Astrocyte (in vitro differentiated cells and primary cell): Measurements from ENCODE around the gene OXSM. TPM values are rescaled to one million over a fixed set of nuclear protein-coding genes. Genes with fewer than 3 reads are reported as not detected.
A peak's percentile ranks its signal among the peaks of the same experiment; 100 is the strongest.

Experiments
- DNase-seq: peaks from one replicate; pipeline ENCODE4 v3.0.0-alpha.2; 2010; ENCODE audit warnings: low read depth
- FAIRE-seq: peaks from 2 replicates; lab custom pipeline; 2011; peaks lifted over from hg19 to GRCh38; lab: Jason Lieb, UNC
- H2AFZ ChIP-seq: 2 replicates; pipeline ENCODE4 v1.6.0; 2012; ENCODE audit warnings: low read depth, low read length, inconsistent platforms
- H3K27ac ChIP-seq: 2 replicates; pipeline ENCODE4 v1.5.1; 2011; ENCODE audit warnings: low read depth, low read length, inconsistent platforms
- H3K27me3 ChIP-seq: 2 replicates; pipeline ENCODE4 v1.6.0; 2011; ENCODE audit warnings: low read length, inconsistent platforms; ENCODE audit not compliant: insufficient read depth
- H3K36me3 ChIP-seq: 2 replicates; pipeline ENCODE4 v1.5.1; 2011; ENCODE audit warnings: low read length, inconsistent platforms; ENCODE audit not compliant: insufficient read depth
- H3K4me1 ChIP-seq: 2 replicates; pipeline ENCODE4 v1.5.1; 2011; ENCODE audit warnings: low read length, inconsistent platforms; ENCODE audit not compliant: insufficient read depth
- H3K4me2 ChIP-seq: 2 replicates; pipeline ENCODE4 v1.6.0; 2012; ENCODE audit warnings: low read length, inconsistent platforms
- H3K4me3 ChIP-seq: 2 replicates; pipeline ENCODE4 v1.5.1; 2011; ENCODE audit warnings: low read depth, mild to moderate bottlenecking, low read length, inconsistent platforms; ENCODE audit not compliant: insufficient read depth
- H3K79me2 ChIP-seq: 2 replicates; pipeline ENCODE4 v1.6.0; 2012; ENCODE audit warnings: mild to moderate bottlenecking, low read length, inconsistent platforms; ENCODE audit not compliant: insufficient read depth
- H3K9ac ChIP-seq: 2 replicates; pipeline ENCODE4 v1.6.0; 2012; ENCODE audit warnings: mild to moderate bottlenecking, low read length, inconsistent platforms
- H3K9me3 ChIP-seq: 2 replicates; pipeline ENCODE4 v1.5.1; 2012; ENCODE audit warnings: low read depth, mild to moderate bottlenecking, low read length, inconsistent platforms; ENCODE audit not compliant: insufficient read depth
- H4K20me1 ChIP-seq: 2 replicates; pipeline ENCODE4 v1.6.0; 2012; ENCODE audit warnings: low read length, inconsistent platforms; ENCODE audit not compliant: insufficient read depth
- H3K27ac Mint-ChIP-seq: one replicate; pipeline ENCODE4 v1.8.0; 2021; ENCODE audit warnings: mild to moderate bottlenecking, mixed read lengths; ENCODE audit not compliant: unreplicated experiment
- H3K27me3 Mint-ChIP-seq: one replicate; pipeline ENCODE4 v1.8.0; 2021; ENCODE audit warnings: low read depth, mixed read lengths; ENCODE audit not compliant: unreplicated experiment
- H3K36me3 Mint-ChIP-seq: one replicate; pipeline ENCODE4 v1.8.0; 2021; ENCODE audit warnings: low read depth, mixed read lengths; ENCODE audit not compliant: unreplicated experiment
- H3K4me1 Mint-ChIP-seq: one replicate; pipeline ENCODE4 v1.8.0; 2021; ENCODE audit warnings: low read depth, mixed read lengths; ENCODE audit not compliant: unreplicated experiment
- H3K4me3 Mint-ChIP-seq: one replicate; pipeline ENCODE4 v1.8.0; 2021; ENCODE audit warnings: mild to moderate bottlenecking, moderate library complexity, mixed read lengths; ENCODE audit not compliant: unreplicated experiment
- H3K9me3 Mint-ChIP-seq: one replicate; pipeline ENCODE4 v1.8.0; 2021; ENCODE audit warnings: mild to moderate bottlenecking, mixed read lengths; ENCODE audit not compliant: unreplicated experiment
- EZH2 ChIP-seq: IDR thresholded peaks from 2 replicates; pipeline ENCODE4 v1.6.1; 2012; ENCODE audit warnings: mild to moderate bottlenecking, low read length, inconsistent platforms; ENCODE audit not compliant: insufficient read depth
- total RNA-seq: library from RNA; stranded (reverse); gene quantifications from 2 replicates; pipeline ENCODE4 v1.2.1, GENCODE V29; 2021
- TF ChIP-seq, protein P1 (sequence below): IDR thresholded peaks from 2 replicates; pipeline ENCODE4 v1.5.1; 2011; ENCODE audit warnings: low read depth, mild to moderate bottlenecking, inconsistent platforms, low read length, moderate library complexity; ENCODE audit not compliant: insufficient read depth

OXSM gene
- total RNA-seq, 1 donor from 2014 or later: 6.1 TPM

DNA sequence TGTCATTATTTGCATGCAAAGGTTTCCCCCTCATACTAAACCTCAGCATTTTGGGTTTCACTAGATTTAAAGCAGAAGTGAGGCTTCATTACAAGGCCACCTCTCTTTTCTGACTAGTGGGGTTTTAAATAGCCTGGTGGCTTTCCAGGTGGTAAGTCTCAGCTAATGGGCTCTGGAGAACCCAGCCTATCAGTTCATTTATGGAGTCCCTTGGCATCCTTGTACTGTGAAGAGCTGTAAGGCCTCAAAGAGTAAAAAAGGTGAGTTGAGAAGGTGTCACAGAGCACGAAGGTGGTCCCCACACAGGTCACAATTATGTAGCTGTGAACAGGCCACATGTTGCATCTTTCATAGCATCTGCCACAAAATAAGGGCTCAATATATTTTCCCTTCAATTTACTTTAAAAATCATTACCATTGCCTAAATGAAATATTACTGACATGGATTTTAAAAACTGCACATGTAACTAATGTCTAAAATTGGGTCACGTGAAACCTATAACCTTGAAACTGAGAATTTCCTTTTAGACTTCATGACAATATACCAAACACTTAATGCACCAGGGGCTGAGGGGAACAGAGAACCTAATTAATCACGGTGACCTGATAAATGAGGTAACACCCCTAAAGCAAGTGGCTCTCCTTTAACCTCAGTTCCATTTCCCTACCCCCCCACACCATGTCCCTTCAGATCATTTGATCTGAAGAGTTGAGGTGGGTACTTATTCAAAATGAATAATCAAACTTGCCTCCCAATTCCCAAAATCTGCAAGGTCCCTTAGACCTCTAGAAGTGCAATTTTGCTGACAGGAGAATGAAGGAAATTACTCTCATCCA is 7.9 kb upstream of the OXSM start:
- TF ChIP-seq EZH2: no peak
- TF ChIP-seq, protein P1, sequence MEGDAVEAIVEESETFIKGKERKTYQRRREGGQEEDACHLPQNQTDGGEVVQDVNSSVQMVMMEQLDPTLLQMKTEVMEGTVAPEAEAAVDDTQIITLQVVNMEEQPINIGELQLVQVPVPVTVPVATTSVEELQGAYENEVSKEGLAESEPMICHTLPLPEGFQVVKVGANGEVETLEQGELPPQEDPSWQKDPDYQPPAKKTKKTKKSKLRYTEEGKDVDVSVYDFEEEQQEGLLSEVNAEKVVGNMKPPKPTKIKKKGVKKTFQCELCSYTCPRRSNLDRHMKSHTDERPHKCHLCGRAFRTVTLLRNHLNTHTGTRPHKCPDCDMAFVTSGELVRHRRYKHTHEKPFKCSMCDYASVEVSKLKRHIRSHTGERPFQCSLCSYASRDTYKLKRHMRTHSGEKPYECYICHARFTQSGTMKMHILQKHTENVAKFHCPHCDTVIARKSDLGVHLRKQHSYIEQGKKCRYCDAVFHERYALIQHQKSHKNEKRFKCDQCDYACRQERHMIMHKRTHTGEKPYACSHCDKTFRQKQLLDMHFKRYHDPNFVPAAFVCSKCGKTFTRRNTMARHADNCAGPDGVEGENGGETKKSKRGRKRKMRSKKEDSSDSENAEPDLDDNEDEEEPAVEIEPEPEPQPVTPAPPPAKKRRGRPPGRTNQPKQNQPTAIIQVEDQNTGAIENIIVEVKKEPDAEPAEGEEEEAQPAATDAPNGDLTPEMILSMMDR: no peak
- Histone ChIP-seq H3K4me3 (peak overlapping the region; percentile 83), H4K20me1 (peaks cover 13% of the 10 kb centered on the region), H3K27ac (no peak overlapping the region), H3K9me3 (no peaks in the 10 kb centered on the region), H3K9ac (peak overlapping the region; percentile 88), H3K36me3 (peaks cover under 1% of the 10 kb centered on the region), H3K79me2 (peaks cover 39% of the 10 kb centered on the region), H3K4me2 (peak overlapping the region; percentile 89), H2AFZ (no peak overlapping the region), H3K27me3 (no peaks in the 10 kb centered on the region), H3K4me1 (peaks cover 17% of the 10 kb centered on the region)
- Mint-ChIP-seq H3K4me3 (peak overlapping the region; percentile 97), H3K36me3 (peaks cover 5% of the 10 kb centered on the region), H3K27me3 (no peaks in the 10 kb centered on the region), H3K4me1 (peaks cover 9% of the 10 kb centered on the region), H3K9me3 (no peaks in the 10 kb centered on the region), H3K27ac (peak overlapping the region; percentile 77)
- DNase-seq: no peak
- no peak for FAIRE-seq

DNA sequence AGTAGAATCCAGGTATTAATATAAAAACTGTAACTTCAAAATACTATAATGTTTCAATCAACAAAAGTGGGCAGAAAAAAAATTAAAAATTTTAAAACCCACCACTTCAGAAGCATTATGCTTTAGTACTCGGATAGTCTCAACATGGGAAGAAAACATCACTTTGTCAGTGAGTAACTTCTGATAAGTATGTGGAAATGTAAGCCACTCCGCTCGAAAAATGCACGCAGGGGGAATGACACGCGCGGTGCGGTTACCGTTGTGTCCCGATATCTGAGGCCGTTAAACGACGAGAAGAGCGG is 7.3 kb upstream of the OXSM start:
- Histone ChIP-seq H2AFZ (peak overlapping the region; percentile 92), H3K4me3 (peak overlapping the region; percentile 83), H3K27ac (peak overlapping the region; percentile 70), H4K20me1 (peaks cover 13% of the 10 kb centered on the region), H3K4me1 (peaks cover 17% of the 10 kb centered on the region), H3K4me2 (peak overlapping the region; percentile 89), H3K27me3 (no peaks in the 10 kb centered on the region), H3K36me3 (no peaks in the 10 kb centered on the region), H3K9ac (peak overlapping the region; percentile 88), H3K9me3 (no peaks in the 10 kb centered on the region), H3K79me2 (peaks cover 39% of the 10 kb centered on the region)
- peaks cover 2% of the 10 kb centered on the region for H3K36me3 Mint-ChIP-seq
- H3K4me3 Mint-ChIP-seq: peak overlapping the region; percentile 97
- FAIRE-seq (no peak), DNase-seq (no peak)
- peak overlapping the region; percentile 77 for H3K27ac Mint-ChIP-seq
- no peaks in the 10 kb centered on the region for H3K9me3 Mint-ChIP-seq
- no peaks in the 10 kb centered on the region for H3K27me3 Mint-ChIP-seq
- TF ChIP-seq, protein P1: no peak
- TF ChIP-seq EZH2: no peak
- peaks cover 9% of the 10 kb centered on the region for H3K4me1 Mint-ChIP-seq
